ENCODE data around the gene POLR1F. TPM values are rescaled to one million over a fixed set of nuclear protein-coding genes. Genes with fewer than 3 reads are reported as not detected.

The POLR1F gene
- total RNA-seq (10 to 100 TPM; 11.9 to 22.1 (median 12.5) TPM), total RNA-seq (23.3 to 154 (median 58.7) reads per million in 29 experiments)
- 17.1 TPM for total RNA-seq (2013)

- H3K4me3 Mint-ChIP-seq = peak within 1 kb of the TSS; percentile 92 to 99 (median 93)
- peaks cover 14 to 17% of the 10 kb centered on the region in 2 experiments for H3K4me1 ChIP-seq (ENCODE audit: control insufficient read depth in 1 of 2, extremely low read depth in 1 of 2, insufficient read depth in 2 of 2, low read length in 2 of 2)
- ATAC-seq (replicated peaks in 1 of 4) (peak; percentile 95 to 96 (median 95)), DNase-seq (peak; percentile 85 to 97 (median 92))
- H3K27ac ChIP-seq (ENCODE audit: low read length) = peak within 1 kb of the TSS; percentile 90
- 0% methylated on average over 53 of the region's 56 CpGs for WGBS (ENCODE audit: insufficient coverage)
- no peaks in the 10 kb centered on the region for H3K27me3 Mint-ChIP-seq
- ChIA-PET POLR2A (interaction anchor here (0.5 to 1.4 kb wide), 3 partner anchors 8 to 890 kb away, joined by 3 to 4 read pairs (median 4); no protein-coding TSS in a partner anchor), CTCF (interaction anchor here (0.7 to 2.7 kb wide), 12 partner anchors 9 to 890 kb away, joined by 3 to 26 read pairs (median 4); no protein-coding TSS in a partner anchor)
- peak within 1 kb of the TSS; percentile 63 to 89 for H3K27ac Mint-ChIP-seq
- H3K36me3 ChIP-seq (ENCODE audit: control insufficient read depth in 2 of 2, extremely low read depth in 1 of 2, insufficient read depth in 1 of 2, low read length in 1 of 2) = peaks cover 0 to under 1% of the 10 kb centered on the region in 2 donors
- peaks cover 53 to 55% (median 53%) of the 10 kb centered on the region in 3 donors for H3K4me1 Mint-ChIP-seq
- H3K36me3 Mint-ChIP-seq = no peaks in the 10 kb centered on the region
- peak within 1 kb of the TSS; percentile 97 to 99 for H3K4me3 ChIP-seq (ENCODE audit: control insufficient read depth in 1 of 2, extremely low read depth in 1 of 2, low read length in 1 of 2)
- no peaks in the 10 kb centered on the region for H3K27me3 ChIP-seq (replicated peaks in 1 of 2; ENCODE audit: control insufficient read depth in 2 of 2, extremely low read depth in 1 of 2, insufficient read depth in 2 of 2, low read length in 1 of 2)
- H3K9me3 ChIP-seq = no peaks in the 10 kb centered on the region
- no peaks in the 10 kb centered on the region for H3K9me3 Mint-ChIP-seq
Measured at GRCh38 chr7:19708397-19709248, at the start of gene POLR1F. TSS of gene POLR1F (minus strand) at chr7:19709037. CDS start at chr7:19709016, 21 bp downstream.

GRCh38 chr7:19754521-19755116, 45.8 kb upstream of the POLR1F start:
- H3K36me3 ChIP-seq (ENCODE audit: control insufficient read depth in 2 of 2, extremely low read depth in 1 of 2, insufficient read depth in 1 of 2, low read length in 1 of 2) = no peaks in the 10 kb centered on the region
- no peak overlapping the region for H3K4me3 ChIP-seq (ENCODE audit: control insufficient read depth in 1 of 2, extremely low read depth in 1 of 2, low read length in 1 of 2)
- H3K27me3 ChIP-seq (replicated peaks in 1 of 2; ENCODE audit: control insufficient read depth in 2 of 2, extremely low read depth in 1 of 2, insufficient read depth in 2 of 2, low read length in 1 of 2) = no peaks in the 10 kb centered on the region
- WGBS (ENCODE audit: insufficient coverage) = 0% methylated on average over 1 of the region's 6 CpGs
- no peaks in the 10 kb centered on the region for H3K9me3 ChIP-seq
- ChIA-PET POLR2A (interaction anchor here (0.6 to 0.7 kb wide), 2 partner anchors 10 to 524 kb away, joined by 3 read pairs; no protein-coding TSS in a partner anchor), CTCF (interaction anchor here (0.6 to 2.1 kb wide), 5 partner anchors 9 to 1639 kb away, joined by 3 to 8 read pairs (median 4); partner anchors contain the start of gene POLR1F (in 1 of the 2))
- Mint-ChIP-seq H3K4me3 (no peak overlapping the region), H3K9me3 (no peaks in the 10 kb centered on the region), H3K4me1 (no peaks in the 10 kb centered on the region), H3K27me3 (peaks cover 0 to 4% of the 10 kb centered on the region in 2 donors), H3K27ac (no peak overlapping the region), H3K36me3 (no peaks in the 10 kb centered on the region)
- H3K27ac ChIP-seq (ENCODE audit: low read length) = no peak overlapping the region
- ATAC-seq (replicated peaks in 1 of 4) = no peak
- no peaks in the 10 kb centered on the region for H3K4me1 ChIP-seq (ENCODE audit: control insufficient read depth in 1 of 2, extremely low read depth in 1 of 2, insufficient read depth in 2 of 2, low read length in 2 of 2)
- DNase-seq = peak in 1 of 35 experiments; percentile 40

- H3K4me1 Mint-ChIP-seq = no peaks in the 10 kb centered on the region
- CTCF ChIA-PET = interaction anchor here (0.6 to 1.8 kb wide), 5 partner anchors 39 to 1611 kb away, joined by 3 to 7 read pairs (median 4); no protein-coding TSS in a partner anchor
- peaks cover 0 to 11% of the 10 kb centered on the region in 2 donors for H3K27me3 Mint-ChIP-seq
- Histone ChIP-seq H3K4me3 (ENCODE audit: control insufficient read depth in 1 of 2, extremely low read depth in 1 of 2, low read length in 1 of 2) (no peak overlapping the region), H3K4me1 (ENCODE audit: control insufficient read depth in 1 of 2, extremely low read depth in 1 of 2, insufficient read depth in 2 of 2, low read length in 2 of 2) (no peaks in the 10 kb centered on the region), H3K27me3 (replicated peaks in 1 of 2; ENCODE audit: control insufficient read depth in 2 of 2, extremely low read depth in 1 of 2, insufficient read depth in 2 of 2, low read length in 1 of 2) (no peaks in the 10 kb centered on the region), H3K36me3 (ENCODE audit: control insufficient read depth in 2 of 2, extremely low read depth in 1 of 2, insufficient read depth in 1 of 2, low read length in 1 of 2) (no peaks in the 10 kb centered on the region), H3K27ac (ENCODE audit: low read length) (no peak overlapping the region), H3K9me3 (no peaks in the 10 kb centered on the region)
- no peak overlapping the region for H3K27ac Mint-ChIP-seq
- H3K9me3 Mint-ChIP-seq = no peaks in the 10 kb centered on the region
- DNase-seq = no peak
- no peak for ATAC-seq (replicated peaks in 1 of 4)
- 60% methylated on average over 1 of the region's 3 CpGs for WGBS (ENCODE audit: insufficient coverage)
- H3K36me3 Mint-ChIP-seq = no peaks in the 10 kb centered on the region
- POLR2A ChIA-PET = interaction anchor here in 1 of 2 donors (0.6 kb wide), 1 partner anchor 91 kb away, joined by 3 read pairs; no protein-coding TSS in a partner anchor
- no peak overlapping the region for H3K4me3 Mint-ChIP-seq
Measured at GRCh38 chr7:19752020-19752419, 43.2 kb upstream of the POLR1F start.

- Histone ChIP-seq H3K27me3 (replicated peaks in 1 of 2; ENCODE audit: control insufficient read depth in 2 of 2, extremely low read depth in 1 of 2, insufficient read depth in 2 of 2, low read length in 1 of 2) (no peaks in the 10 kb centered on the region), H3K4me1 (ENCODE audit: control insufficient read depth in 1 of 2, extremely low read depth in 1 of 2, insufficient read depth in 2 of 2, low read length in 2 of 2) (no peaks in the 10 kb centered on the region), H3K36me3 (ENCODE audit: control insufficient read depth in 2 of 2, extremely low read depth in 1 of 2, insufficient read depth in 1 of 2, low read length in 1 of 2) (no peaks in the 10 kb centered on the region), H3K9me3 (no peaks in the 10 kb centered on the region), H3K27ac (ENCODE audit: low read length) (no peak overlapping the region), H3K4me3 (ENCODE audit: control insufficient read depth in 1 of 2, extremely low read depth in 1 of 2, low read length in 1 of 2) (no peak overlapping the region)
- Mint-ChIP-seq H3K4me1 (no peaks in the 10 kb centered on the region), H3K27ac (no peak overlapping the region), H3K4me3 (no peak overlapping the region), H3K36me3 (no peaks in the 10 kb centered on the region), H3K27me3 (peaks cover 4 to 10% of the 10 kb centered on the region in 2 donors), H3K9me3 (no peaks in the 10 kb centered on the region)
- DNase-seq (no peak), ATAC-seq (replicated peaks in 1 of 4) (no peak)
- 60% methylated on average over 1 of the region's 4 CpGs for WGBS (ENCODE audit: insufficient coverage)
- CTCF ChIA-PET = no interaction called here
- POLR2A ChIA-PET = no interaction called here
Measured at GRCh38 chr7:19749658-19750057, 40.8 kb upstream of the POLR1F start.

DNA sequence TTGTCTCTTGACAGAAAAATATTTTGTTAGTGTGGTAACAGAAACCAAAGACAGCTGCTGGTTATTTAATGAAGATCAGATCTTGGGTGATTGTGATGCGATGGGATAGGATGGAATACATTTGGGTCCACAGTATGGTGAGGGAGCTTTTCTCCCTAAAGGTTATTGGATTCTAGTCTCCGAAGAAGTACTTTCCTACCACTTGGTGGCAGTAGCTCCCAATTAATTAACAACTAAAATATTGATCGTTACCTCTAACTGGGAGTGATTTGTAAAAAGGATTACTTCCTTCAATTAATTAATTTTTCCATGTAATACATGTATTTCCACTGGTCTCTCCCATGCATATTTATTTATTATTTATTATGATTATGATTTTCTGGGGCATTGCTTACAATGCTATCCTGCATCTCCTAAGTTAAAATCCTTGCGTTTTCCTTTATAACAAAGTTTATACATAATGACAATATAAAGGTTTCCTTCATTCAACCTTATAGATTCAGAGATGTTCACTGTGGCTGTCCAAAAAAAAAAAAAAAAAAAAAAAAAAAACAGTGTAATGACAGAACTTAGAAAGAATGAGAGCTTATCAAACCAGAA, 39.0 kb upstream of the POLR1F start:
- Mint-ChIP-seq H3K27ac (no peak overlapping the region), H3K9me3 (no peaks in the 10 kb centered on the region), H3K4me1 (no peaks in the 10 kb centered on the region), H3K27me3 (peaks cover 4 to 10% of the 10 kb centered on the region in 2 donors), H3K36me3 (no peaks in the 10 kb centered on the region), H3K4me3 (no peak overlapping the region)
- no peak for ATAC-seq (replicated peaks in 1 of 4)
- DNase-seq = peak in 1 of 35 experiments; percentile 19
- Histone ChIP-seq H3K4me3 (ENCODE audit: control insufficient read depth in 1 of 2, extremely low read depth in 1 of 2, low read length in 1 of 2) (no peak overlapping the region), H3K36me3 (ENCODE audit: control insufficient read depth in 2 of 2, extremely low read depth in 1 of 2, insufficient read depth in 1 of 2, low read length in 1 of 2) (no peaks in the 10 kb centered on the region), H3K9me3 (no peaks in the 10 kb centered on the region), H3K27ac (ENCODE audit: low read length) (no peak overlapping the region), H3K4me1 (ENCODE audit: control insufficient read depth in 1 of 2, extremely low read depth in 1 of 2, insufficient read depth in 2 of 2, low read length in 2 of 2) (no peaks in the 10 kb centered on the region), H3K27me3 (replicated peaks in 1 of 2; ENCODE audit: control insufficient read depth in 2 of 2, extremely low read depth in 1 of 2, insufficient read depth in 2 of 2, low read length in 1 of 2) (no peaks in the 10 kb centered on the region)
- ChIA-PET POLR2A (interaction anchor here in 1 of 2 donors (0.6 kb wide), 1 partner anchor 68 kb away, joined by 3 read pairs; no protein-coding TSS in a partner anchor), CTCF (interaction anchor here (0.6 to 2.0 kb wide), 17 partner anchors 8 to 1383 kb away, joined by 3 to 22 read pairs (median 5); no protein-coding TSS in a partner anchor)
- no CpG with 5 or more reads among the region's 4 CpGs for WGBS (ENCODE audit: insufficient coverage)

GRCh38 chr7:19744075-19744474, 35.2 kb upstream of the POLR1F start:
- DNase-seq (no peak), ATAC-seq (replicated peaks in 1 of 4) (no peak)
- Mint-ChIP-seq H3K27me3 (peaks cover 4 to 10% of the 10 kb centered on the region in 2 donors), H3K4me1 (no peaks in the 10 kb centered on the region), H3K4me3 (no peak overlapping the region), H3K9me3 (no peaks in the 10 kb centered on the region), H3K27ac (no peak overlapping the region), H3K36me3 (no peaks in the 10 kb centered on the region)
- Histone ChIP-seq H3K27ac (ENCODE audit: low read length) (no peak overlapping the region), H3K4me3 (ENCODE audit: control insufficient read depth in 1 of 2, extremely low read depth in 1 of 2, low read length in 1 of 2) (no peak overlapping the region), H3K36me3 (ENCODE audit: control insufficient read depth in 2 of 2, extremely low read depth in 1 of 2, insufficient read depth in 1 of 2, low read length in 1 of 2) (no peaks in the 10 kb centered on the region), H3K4me1 (ENCODE audit: control insufficient read depth in 1 of 2, extremely low read depth in 1 of 2, insufficient read depth in 2 of 2, low read length in 2 of 2) (no peaks in the 10 kb centered on the region), H3K27me3 (replicated peaks in 1 of 2; ENCODE audit: control insufficient read depth in 2 of 2, extremely low read depth in 1 of 2, insufficient read depth in 2 of 2, low read length in 1 of 2) (no peaks in the 10 kb centered on the region), H3K9me3 (no peaks in the 10 kb centered on the region)
- ChIA-PET POLR2A (no interaction called here), CTCF (interaction anchor here (1.1 to 2.0 kb wide), 3 partner anchors 12 to 854 kb away, joined by 3 to 5 read pairs (median 5); no protein-coding TSS in a partner anchor)
- WGBS (ENCODE audit: insufficient coverage) = no CpG with 5 or more reads among the region's 1 CpG
